Suppressor macrophage (primary cell): ENCODE results near the gene CEP97.
A peak's percentile ranks its signal among the peaks of the same experiment; 100 is the strongest.
"Not testable (repeated sequence)": the region's sequence is repeated elsewhere in the genome, so short reads cannot be mapped to it uniquely, and the experiment has no call there.

Experiments used
- DNase-seq, 4 experiments: peaks; one replicate each; pipeline ENCODE4 v3.0.0-alpha.2; 2020 to 2022
- total RNA-seq, 17 experiments: gene quantifications; one replicate each; lab custom pipeline; 2026; ENCODE audit warnings: mixed read lengths in 6 of 17, inconsistent platforms in 3 of 17; lab: John Stamatoyannopoulos, UW

Gene CEP97
- 5.6 to 33.2 (median 17.8) reads per million in 17 experiments for total RNA-seq

- peak; percentile 92 to 96 (median 96) for DNase-seq
These were observed at the start of gene CEP97 for GRCh38 chr3:101724329-101725193. Gene CEP97 (plus strand): TSS chr3:101724614. CDS start chr3:101724677, 63 bp downstream.

GRCh38 chr3:101675709-101676215, 48.7 kb upstream of the CEP97 start:
- DNase-seq = peak in 1 of 4 experiments; percentile 97

GRCh38 chr3:101676216-101676764, 48.1 kb upstream of the CEP97 start:
- peak in 3 of 4 experiments; percentile 96 to 98 (median 98) for DNase-seq

- peak; percentile 99 to 100 (median 100) for DNase-seq
These were observed 47.5 kb upstream of the CEP97 start, which contains the start of gene ZBTB11 for GRCh38 chr3:101676765-101677435. Gene ZBTB11 (minus strand): TSS chr3:101677132. CDS start chr3:101676914, 218 bp downstream.

GRCh38 chr3:101677436-101678286, 46.8 kb upstream of the CEP97 start:
- DNase-seq = no peak

GRCh38 chr3:101678837-101679236, 45.6 kb upstream of the CEP97 start:
- DNase-seq = not testable (repeated sequence)

- no peak for DNase-seq
These were observed 43.9 kb upstream of the CEP97 start for GRCh38 chr3:101680466-101680865.

GRCh38 chr3:101685050-101685400, 39.4 kb upstream of the CEP97 start:
- no peak for DNase-seq

- peak in 1 of 4 experiments; percentile 26 for DNase-seq
These were observed 38.5 kb upstream of the CEP97 start for GRCh38 chr3:101685870-101686307.

GRCh38 chr3:101687142-101687931, 37.1 kb upstream of the CEP97 start:
- DNase-seq = peak; percentile 45 to 81 (median 62)

GRCh38 chr3:101689286-101689685, 35.1 kb upstream of the CEP97 start:
- DNase-seq = peak; percentile 31 to 77 (median 65)

GRCh38 chr3:101690972-101691371, 33.4 kb upstream of the CEP97 start:
- DNase-seq = peak; percentile 39 to 67 (median 61)

- DNase-seq = not testable (repeated sequence)
These were observed 32.4 kb upstream of the CEP97 start for GRCh38 chr3:101691685-101692671.

- peak; percentile 23 to 48 (median 46) for DNase-seq
These were observed 30.9 kb upstream of the CEP97 start for GRCh38 chr3:101693540-101693939.

GRCh38 chr3:101694836-101695235, 29.6 kb upstream of the CEP97 start:
- not testable (repeated sequence) for DNase-seq

GRCh38 chr3:101695779-101696372, 28.5 kb upstream of the CEP97 start:
- peak; percentile 70 to 89 (median 74) for DNase-seq

- DNase-seq = no peak
These were observed 22.4 kb upstream of the CEP97 start for GRCh38 chr3:101701696-101702634.

GRCh38 chr3:101702726-101703125, 21.7 kb upstream of the CEP97 start:
- DNase-seq = no peak
